Activated effector memory CD4-positive, alpha-beta T cell treated with Interleukin-2 at 50 U/mL for 16 hours (primary cell): ENCODE data around the gene PRSS57.
A peak's percentile ranks its signal among the peaks of the same experiment; 100 is the strongest.
"Not testable (repeated sequence)": the region's sequence is repeated elsewhere in the genome, so short reads cannot be mapped to it uniquely, and the experiment has no call there.

Source experiments
- DNase-seq: peaks from one replicate; pipeline ENCODE4 v3.0.0-alpha.2; 2020

Gene PRSS57

GRCh38 chr19:666985-667573, 28.2 kb downstream of the PRSS57 start:
- DNase-seq, result not testable (repeated sequence)

- DNase-seq, result peak; percentile 67
These were observed 30.3 kb downstream of the PRSS57 start for GRCh38 chr19:664913-665443.

- DNase-seq, result no peak
These were observed 31.6 kb downstream of the PRSS57 start for GRCh38 chr19:663682-664117.

DNA sequence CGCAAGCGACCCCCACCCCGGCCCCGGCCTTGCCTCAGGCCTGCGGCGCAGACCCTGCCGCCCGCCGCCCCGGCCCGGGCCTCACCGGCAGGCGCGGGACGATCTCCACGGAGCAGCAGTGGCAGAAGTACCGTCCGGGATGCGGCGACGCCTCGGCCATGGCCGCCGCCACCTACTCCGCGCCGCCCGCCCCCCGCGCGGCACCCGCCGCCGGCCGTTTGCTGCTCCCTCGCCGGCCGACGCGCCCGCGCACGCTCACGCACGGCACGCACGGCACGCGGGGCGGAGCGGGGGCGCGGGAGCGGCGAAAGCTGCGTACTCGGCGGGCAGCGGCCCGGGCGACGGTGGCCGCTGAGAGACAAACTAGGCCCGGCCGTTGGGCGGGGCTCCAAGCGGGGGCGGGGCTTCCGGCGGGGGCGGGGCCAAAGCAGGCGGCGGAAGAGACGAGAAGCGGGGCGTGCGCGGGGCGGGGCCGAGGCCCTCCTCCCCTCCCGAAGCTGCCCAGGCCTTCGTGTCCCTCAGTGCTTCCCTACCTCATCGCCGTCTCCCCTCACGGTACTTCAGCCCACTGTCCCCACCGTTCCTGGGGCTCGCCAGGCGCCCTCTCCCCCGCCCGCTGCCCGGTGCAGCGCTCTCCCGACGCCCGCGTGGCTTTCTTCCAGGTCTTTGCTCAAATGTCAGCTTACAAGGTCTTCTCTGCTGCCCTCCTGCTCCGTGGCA, 32.1 kb downstream of the PRSS57 start, which contains the start of gene RNF126:
Gene RNF126, minus strand, starts transcription at position 253 of the 720 bp plus-strand sequence. Its CDS starts 93 bp downstream, at position 160.
- DNase-seq, result peak; percentile 94

GRCh38 chr19:662207-662961, 32.9 kb downstream of the PRSS57 start:
- DNase-seq, result peak; percentile 68

DNA sequence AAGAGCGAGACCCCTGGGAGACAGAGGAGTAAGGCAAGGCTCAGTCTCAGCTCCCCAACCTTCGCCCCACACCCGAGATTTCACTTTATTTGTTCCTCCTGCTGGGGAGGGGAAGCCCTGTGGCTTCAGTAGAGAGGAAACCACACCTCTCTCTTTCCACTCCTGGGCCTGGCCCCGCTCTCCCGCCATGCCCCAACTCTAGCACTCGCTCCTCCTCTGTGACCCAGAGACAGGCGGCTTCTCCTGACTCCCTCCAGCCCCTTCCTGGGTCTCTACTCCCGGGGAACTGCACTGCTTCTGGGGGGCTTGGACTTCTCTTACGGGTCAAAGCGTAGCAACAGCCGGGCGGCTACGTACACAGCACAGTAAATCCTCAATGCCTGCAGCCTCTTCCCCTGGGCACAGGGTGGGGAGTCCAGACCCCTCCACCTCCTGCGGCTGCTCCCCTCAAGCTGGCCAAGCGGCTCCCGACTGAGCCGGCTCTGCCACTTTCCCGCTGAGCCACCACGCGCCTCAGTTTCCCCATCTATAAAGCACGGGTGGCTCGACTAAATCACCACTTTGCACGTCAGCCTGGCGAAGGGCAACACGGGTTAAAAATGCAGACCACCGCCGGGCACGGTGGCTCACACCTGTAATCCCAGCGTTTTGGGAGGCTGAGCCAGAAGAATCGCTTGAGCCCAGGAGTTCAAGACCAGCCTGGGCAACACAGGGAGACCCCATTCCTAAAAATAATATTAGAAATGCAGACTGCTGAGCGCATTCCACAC, 33.6 kb downstream of the PRSS57 start:
- peak; percentile 64 for DNase-seq

DNA sequence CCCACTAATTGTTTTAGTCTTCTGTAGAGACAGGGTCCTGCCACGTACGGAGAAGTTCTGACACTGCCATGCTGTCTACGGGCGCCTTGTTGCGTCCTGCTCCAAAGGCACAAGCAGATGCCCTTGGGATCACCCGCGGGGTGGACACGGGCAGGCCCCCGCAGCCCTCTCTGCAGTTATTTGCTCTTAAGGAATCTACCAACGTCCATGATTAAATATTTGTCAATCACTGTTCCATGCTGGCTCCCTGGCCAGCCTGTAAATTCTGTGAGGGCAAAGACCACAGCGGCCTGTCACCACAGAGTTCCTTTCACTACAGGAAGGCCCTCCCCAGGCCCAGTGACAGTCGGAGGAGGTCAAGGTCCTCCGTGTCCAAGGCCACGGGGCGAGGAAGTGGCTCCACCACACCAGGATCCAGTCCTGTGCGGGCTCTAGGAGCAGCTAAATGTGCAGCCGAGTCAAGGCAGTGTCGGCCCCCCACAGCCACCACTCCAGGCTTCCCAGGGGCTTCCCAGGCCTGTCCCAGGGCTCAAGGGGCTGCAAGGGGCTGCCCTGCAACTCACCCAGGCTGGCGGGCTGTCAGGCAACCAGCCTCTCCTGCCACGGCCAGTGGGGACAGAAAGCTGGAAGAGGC, 34.3 kb downstream of the PRSS57 start:
- no peak for DNase-seq

GRCh38 chr19:658916-659839, 36.1 kb downstream of the PRSS57 start:
- peak; percentile 38 for DNase-seq

GRCh38 chr19:658059-658839, 37.0 kb downstream of the PRSS57 start:
- no peak for DNase-seq

GRCh38 chr19:657611-658010, 37.6 kb downstream of the PRSS57 start:
- DNase-seq, result no peak

GRCh38 chr19:656751-657559, 38.3 kb downstream of the PRSS57 start:
- DNase-seq, result no peak

GRCh38 chr19:655691-656090, 39.6 kb downstream of the PRSS57 start:
- DNase-seq, result no peak

DNA sequence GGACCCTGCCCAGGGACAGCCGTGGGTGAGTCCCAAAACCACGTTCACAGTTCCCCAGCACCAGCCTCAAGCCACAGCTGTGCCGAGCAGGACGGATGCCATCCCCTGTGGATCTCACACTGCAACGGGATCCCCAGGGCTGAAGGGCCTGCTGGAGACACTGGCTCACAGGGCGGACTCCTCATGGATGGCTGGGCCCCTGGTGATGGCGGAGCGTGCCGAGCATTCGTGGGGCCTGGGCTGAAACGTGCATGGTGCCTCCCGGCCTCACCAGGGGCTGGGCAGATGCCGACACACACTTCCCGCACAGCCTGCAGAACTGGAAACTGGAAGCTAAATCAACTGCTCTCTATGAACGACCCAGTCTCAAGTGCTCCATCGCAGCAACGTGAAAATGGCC, 41.8 kb downstream of the PRSS57 start:
- DNase-seq, result no peak

DNA sequence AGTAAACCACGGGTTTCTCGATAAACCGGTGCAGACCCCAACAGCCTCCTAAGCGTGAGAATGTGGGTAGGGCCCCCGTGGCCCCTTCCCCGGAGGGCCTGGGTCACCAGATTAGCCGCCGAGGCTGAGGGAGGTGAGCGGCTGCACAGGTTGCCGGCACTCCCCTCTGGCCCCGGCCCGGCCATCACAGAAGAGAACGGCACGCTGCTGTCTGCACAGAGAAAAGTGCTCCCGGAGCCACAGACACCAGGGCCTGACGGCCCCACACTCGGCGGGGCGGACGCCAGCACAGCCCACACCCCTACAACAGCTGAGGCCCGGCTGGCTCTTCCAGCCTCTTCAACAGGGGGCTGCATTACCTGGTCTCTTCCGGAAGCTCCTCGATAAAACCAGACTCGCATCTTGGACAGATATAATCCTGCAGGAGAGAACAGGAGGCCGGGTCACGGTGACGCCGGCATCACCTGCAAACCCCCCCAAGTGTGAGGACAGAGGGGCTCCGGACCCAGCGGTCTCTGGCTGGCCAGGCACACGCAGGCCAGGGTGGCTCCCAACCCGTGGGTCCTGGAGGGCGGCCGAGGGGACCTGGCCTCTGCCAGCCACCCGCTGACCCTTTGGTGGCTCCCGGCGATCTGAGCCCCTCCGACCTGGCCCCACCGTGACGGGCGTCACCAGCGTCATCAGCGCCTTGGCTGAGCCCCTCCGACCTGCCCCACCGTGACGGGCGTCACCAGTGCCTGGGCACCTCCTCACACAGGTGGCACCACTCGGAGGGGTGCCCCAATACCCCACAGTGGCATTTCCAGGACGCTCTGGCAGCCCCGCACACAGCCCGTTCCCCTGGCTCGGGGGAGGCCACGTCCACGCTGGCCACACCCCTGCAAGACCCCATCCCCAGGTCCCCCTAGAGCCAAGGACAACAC, 42.5 kb downstream of the PRSS57 start:
- DNase-seq, result no peak

- DNase-seq, result no peak
These were observed 43.3 kb downstream of the PRSS57 start for GRCh38 chr19:651991-652390.

DNA sequence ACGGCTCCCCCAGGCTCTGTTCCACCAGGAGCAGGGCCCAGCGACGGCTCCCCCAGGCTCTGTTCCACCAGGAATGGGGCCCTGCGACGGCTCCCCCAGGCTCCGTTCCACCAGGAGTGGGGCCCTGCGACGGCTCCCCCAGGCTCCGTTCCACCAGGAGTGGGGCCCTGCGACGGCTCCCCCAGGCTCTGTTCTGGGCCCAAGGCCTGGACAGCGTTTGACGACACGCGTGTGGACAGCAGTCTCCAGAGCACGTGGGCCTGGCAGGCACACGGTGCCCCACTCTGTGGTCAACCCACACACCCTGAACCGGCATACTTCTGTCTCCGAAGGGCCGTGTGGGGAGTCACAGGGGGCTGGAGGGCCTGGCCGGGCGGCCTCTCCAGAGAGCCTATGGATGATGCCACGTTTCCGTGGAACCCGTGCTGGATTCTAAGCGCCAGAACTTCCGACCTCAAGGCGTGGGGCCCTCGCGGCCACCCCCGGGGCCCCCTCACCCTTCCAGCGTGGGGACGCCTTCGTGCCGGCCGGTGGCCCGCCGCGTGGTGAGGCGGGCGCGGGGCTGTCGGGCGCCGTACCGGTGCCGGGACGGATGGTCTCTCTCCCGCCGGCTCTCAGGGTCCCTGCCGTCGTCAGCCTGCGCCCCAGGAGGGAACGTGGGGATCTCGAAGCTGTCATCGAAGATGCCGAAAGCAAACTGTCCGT, 44.0 kb downstream of the PRSS57 start:
- no peak for DNase-seq

DNA sequence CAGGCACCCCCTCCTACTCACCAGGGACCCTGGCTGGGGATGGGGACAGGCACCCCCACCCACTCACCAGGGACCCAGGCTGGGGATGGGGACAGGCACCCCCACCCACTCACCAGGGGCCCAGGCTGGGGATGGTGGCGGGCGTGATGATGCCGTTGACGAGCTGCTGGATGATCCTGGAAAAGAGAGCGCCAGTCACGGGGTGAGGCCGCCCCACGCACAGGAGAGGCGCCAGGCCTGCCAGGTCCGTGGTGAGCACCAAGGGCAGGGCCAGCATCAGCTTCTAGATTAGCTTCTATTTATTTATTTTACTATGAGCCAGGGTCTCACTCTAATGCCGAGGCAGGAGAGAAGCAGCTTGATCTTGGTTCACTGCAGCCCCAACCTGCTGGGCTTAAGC, 45.1 kb downstream of the PRSS57 start:
- no peak for DNase-seq
